GM13977 (cell line): ENCODE measurements around the gene SLC15A1.

ENCODE experiments used
- DNase-seq: peaks from one replicate; pipeline ENCODE4 v3.0.0; 2012; ENCODE audit warnings: low spot score
- in situ Hi-C: fragments of 300-500 bp; cut with MboI; formaldehyde crosslinking; loops from one replicate; pipeline ENCODE4 v1.12.0; 2022; ENCODE audit warnings: low sequenced_read_pairs, low pct_unique_long_range_greater_than_20kb, mixed read lengths, inconsistent platforms; ENCODE audit not compliant: unreplicated experiment
- TF ChIP-seq, protein P1 (sequence below): IDR thresholded peaks from 2 replicates; pipeline ENCODE4 v1.5.1; 2012; ENCODE audit warnings: mild to moderate bottlenecking, control low read depth; ENCODE audit not compliant: insufficient read depth; ENCODE audit errors: extremely low read depth, missing control alignments

The SLC15A1 gene

DNA sequence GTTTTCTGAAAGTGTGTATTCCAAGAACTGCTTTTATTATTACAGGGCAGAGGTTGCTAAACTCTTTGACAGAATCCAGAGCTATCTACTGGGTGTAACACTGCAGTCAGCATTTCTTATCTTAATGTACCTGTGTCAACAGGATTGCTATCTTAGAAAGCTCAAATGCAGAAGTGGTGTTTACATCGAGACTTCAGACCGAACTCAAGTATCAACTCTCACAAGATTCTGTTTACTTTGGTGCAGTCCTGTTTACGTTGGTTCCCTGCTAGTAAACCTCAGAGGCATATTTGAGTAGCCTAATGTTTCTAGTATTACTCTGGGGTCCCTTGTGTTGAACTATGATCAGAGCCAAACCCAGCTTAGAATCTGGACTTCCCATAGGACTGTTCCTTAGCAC lies 20.5 kb downstream of the SLC15A1 start:
- in situ Hi-C loops = no loop called here
- DNase-seq = no peak
- TF ChIP-seq, protein P1, sequence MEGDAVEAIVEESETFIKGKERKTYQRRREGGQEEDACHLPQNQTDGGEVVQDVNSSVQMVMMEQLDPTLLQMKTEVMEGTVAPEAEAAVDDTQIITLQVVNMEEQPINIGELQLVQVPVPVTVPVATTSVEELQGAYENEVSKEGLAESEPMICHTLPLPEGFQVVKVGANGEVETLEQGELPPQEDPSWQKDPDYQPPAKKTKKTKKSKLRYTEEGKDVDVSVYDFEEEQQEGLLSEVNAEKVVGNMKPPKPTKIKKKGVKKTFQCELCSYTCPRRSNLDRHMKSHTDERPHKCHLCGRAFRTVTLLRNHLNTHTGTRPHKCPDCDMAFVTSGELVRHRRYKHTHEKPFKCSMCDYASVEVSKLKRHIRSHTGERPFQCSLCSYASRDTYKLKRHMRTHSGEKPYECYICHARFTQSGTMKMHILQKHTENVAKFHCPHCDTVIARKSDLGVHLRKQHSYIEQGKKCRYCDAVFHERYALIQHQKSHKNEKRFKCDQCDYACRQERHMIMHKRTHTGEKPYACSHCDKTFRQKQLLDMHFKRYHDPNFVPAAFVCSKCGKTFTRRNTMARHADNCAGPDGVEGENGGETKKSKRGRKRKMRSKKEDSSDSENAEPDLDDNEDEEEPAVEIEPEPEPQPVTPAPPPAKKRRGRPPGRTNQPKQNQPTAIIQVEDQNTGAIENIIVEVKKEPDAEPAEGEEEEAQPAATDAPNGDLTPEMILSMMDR = no peak

- in situ Hi-C loops = no loop called here
- TF ChIP-seq, protein P1 = no peak
- DNase-seq = no peak
These were observed 21.4 kb downstream of the SLC15A1 start for GRCh38 chr13:98731038-98731437.

DNA sequence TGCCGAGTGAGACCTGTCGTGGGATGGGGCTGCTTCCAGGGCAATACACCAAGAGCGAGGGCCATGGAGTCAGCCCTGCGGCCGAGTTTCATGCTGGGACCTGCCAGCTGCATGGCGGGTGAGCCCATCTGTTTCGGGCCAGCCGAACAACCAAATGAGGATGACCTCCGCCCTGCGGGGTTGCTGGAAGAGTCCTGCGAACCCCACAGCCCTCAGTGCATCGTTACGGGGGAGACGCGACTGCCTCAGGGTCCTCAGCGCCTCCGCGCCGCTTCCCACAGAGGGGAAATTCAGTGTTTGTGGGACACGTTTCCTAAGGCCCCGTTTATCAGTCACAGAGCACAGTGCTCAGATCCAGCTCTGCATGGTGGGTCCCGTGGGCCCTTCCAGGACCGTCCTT lies 22.0 kb downstream of the SLC15A1 start:
- in situ Hi-C loops = no loop called here
- TF ChIP-seq, protein P1 = no peak
- no peak for DNase-seq

GRCh38 chr13:98729658-98730057 lies 22.8 kb downstream of the SLC15A1 start:
- TF ChIP-seq, protein P1 = no peak
- in situ Hi-C loops = no loop called here
- DNase-seq = no peak

- in situ Hi-C loops = no loop called here
- TF ChIP-seq, protein P1 = no peak
- DNase-seq = no peak
These were observed 29.5 kb downstream of the SLC15A1 start for GRCh38 chr13:98722958-98723357.

GRCh38 chr13:98721825-98722510 lies 30.5 kb downstream of the SLC15A1 start:
- TF ChIP-seq, protein P1 = no peak
- in situ Hi-C loops = no loop called here
- DNase-seq = no peak
